DMS 273 (cell line): ENCODE results near the gene UBP1.
A peak's percentile ranks its signal among the peaks of the same experiment; 100 is the strongest.
"Not testable (repeated sequence)": the region's sequence is repeated elsewhere in the genome, so short reads cannot be mapped to it uniquely, and the experiment has no call there.

Experiments
- DNase-seq: peaks from one replicate; lab custom pipeline; 2025; ENCODE audit not compliant: unreplicated experiment; lab: John Stamatoyannopoulos, UW

Gene UBP1

GRCh38 chr3:33440328-33441224 is at the start of gene UBP1:
UBP1 (minus strand) TSS chr3:33440405; CDS start chr3:33439848, 557 bp downstream.
- DNase-seq: peak; percentile 100

- no peak for DNase-seq
These were observed 48.5 kb upstream of the UBP1 start for GRCh38 chr3:33488683-33489082.

- DNase-seq: no peak
These were observed 48.0 kb upstream of the UBP1 start for GRCh38 chr3:33488246-33488645.

DNA sequence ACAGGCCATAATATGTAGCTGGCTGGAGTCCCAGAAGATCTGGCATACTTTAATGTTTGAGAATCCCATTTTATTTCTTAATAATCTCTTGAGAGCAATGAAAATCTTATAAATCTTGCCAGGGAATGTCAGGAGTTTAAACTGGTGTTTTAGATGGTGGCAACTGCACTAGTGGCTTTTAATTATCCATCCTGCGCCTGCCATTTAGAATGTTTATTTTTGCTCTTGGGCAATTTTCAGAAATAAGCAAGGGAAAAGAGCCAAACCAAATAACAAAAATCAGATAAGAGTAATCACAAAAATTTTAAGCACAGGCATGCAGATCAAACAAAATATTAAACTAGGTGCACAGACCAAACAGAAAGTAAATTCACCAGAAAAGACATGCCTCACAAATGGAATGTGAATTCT is 41.9 kb upstream of the UBP1 start:
- DNase-seq: no peak

DNA sequence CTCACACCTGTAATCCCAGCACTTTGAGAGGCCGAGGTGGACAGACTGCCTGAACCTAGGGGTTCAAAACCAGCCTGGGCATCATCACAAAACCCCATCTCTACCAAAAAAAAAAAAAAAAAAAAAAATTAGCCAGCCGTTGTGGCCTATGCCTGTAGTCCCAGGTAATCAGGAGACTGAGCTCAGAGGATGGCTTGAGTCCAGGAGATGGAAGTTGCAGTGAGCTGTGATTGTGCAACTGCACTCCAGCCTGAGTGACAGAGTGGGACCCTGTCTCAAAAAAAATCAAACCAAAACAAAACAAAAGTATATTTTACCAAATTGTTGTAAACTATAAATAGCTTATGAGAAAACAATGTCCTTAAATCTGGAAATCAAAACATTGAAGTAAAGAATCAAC is 34.7 kb upstream of the UBP1 start:
- no peak for DNase-seq

GRCh38 chr3:33473813-33474212 is 33.6 kb upstream of the UBP1 start:
- DNase-seq: no peak

- DNase-seq: no peak
These were observed 27.6 kb upstream of the UBP1 start for GRCh38 chr3:33467786-33468185.

DNA sequence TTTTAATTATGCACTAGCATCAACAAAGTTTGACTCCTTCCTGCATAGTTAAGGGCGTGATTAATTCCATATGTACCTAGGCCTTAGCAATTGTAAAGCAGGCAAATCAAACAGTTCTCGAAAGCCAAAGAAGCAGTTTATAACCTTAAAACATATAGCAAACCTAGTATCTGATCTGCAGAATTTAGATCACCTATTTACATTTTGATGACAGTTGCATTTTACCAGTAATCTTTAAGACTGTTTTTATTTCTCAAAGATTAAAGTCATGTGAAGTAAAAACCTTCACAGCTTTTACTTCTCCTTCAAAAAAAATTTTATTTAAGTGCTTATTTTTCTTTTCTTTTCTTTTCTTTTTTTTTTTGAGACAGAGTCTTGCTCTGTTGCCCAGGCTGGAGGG is 20.9 kb upstream of the UBP1 start:
- DNase-seq: no peak

DNA sequence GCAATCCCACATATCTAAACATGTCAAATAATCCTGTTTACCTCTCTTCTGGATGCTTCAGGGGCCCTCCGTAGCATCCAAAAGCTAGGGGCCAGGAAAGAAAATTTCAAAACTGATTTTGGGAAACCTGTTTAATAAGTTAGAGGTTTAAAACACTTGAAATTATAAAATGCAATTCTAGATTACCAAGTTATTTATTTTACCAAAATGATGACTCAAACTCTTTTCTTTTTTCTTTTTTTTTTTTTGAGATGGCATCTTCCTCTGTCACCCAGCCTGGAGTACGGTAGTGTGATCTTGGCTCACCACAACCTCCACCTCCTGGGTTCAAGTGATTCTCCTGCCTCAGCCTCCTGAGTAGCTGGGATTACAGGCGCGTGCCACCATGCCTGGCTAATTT is 19.4 kb upstream of the UBP1 start:
- not testable (repeated sequence) for DNase-seq

DNA sequence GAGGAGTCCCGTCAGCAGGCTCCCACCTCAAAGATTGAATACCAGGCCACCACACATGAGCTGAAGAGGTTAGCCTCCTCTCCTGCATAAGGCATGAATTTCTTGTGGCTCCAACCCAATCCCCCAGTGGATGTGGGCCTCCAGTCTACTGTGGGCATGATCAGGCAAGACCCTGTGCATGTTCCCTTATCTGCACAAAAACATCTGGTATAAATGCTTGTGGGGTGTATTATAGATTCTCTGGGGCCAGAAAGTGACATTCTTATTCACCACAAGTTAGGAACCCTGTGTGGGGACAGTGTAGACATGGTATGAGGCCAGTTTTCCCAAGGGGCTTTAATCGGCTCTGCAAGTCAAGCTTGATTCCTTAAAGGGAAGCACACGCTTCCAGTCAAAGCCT is 18.2 kb upstream of the UBP1 start:
- DNase-seq: no peak

- DNase-seq: no peak
These were observed 16.6 kb upstream of the UBP1 start for GRCh38 chr3:33456756-33457155.

GRCh38 chr3:33453331-33453761 is 13.1 kb upstream of the UBP1 start:
- no peak for DNase-seq

DNA sequence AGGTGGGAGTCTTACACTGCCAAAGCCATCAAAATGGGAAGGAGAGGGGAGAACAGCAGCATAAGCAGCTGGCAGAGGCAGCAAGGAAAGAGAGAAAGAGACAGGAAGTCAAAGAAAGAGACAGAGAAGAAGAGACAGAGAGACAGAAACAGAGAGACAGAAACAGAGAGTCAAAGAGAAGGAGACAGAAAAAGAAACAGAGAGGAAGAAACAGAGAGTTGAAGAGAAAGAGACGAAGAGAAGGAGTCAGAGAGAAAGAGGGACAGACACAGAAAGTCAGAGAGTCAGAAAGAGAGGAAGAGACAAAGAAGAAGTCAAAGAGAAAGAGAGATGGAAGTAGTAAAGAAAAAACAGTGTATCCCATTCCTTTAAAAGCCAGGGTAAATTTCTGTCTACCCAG is 11.8 kb upstream of the UBP1 start:
- DNase-seq: not testable (repeated sequence)

- no peak for DNase-seq
These were observed 7.8 kb upstream of the UBP1 start for GRCh38 chr3:33447958-33448357.

- DNase-seq: not testable (repeated sequence)
These were observed 7.0 kb upstream of the UBP1 start for GRCh38 chr3:33447256-33447625.

GRCh38 chr3:33442190-33442589 is 2.0 kb upstream of the UBP1 start:
- no peak for DNase-seq

DNA sequence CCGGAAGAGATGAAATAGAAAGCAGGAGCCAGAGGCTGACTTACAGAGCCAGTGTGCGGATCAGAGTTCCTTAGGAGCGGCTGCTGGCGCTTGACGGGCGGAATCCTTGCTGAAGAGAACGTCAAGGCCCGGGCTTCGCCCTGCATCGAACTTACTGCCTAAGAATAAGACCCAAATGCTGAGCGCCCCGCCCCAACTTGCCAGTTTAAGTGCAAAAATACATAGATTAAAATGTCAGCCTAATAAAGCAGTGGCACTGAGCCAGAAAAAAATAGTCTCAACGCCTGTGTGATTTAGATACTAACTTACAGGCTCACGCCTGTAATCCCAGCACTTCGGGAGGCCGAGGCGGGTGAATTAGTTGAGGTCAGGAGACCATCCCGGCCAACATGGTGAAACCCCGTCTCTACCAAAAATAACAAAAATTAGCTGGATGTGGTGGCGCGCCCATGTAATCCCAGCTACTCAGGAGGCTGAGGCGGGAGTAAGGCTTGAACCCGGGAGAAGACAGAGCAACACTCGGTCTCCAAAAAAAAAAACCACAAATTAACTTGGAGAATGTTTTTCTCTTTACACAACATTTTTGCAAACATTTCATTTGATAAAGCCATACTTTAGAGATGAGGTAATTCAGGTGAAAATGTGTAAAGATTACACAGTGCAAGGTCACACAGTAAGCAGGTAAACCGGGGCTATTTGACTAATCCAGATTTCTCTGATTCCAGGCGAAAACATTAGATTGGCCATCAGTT is 1.2 kb upstream of the UBP1 start:
- peak; percentile 84 for DNase-seq

GRCh38 chr3:33439546-33440327 is 468 bp downstream of the UBP1 start:
- DNase-seq: peak; percentile 75

DNA sequence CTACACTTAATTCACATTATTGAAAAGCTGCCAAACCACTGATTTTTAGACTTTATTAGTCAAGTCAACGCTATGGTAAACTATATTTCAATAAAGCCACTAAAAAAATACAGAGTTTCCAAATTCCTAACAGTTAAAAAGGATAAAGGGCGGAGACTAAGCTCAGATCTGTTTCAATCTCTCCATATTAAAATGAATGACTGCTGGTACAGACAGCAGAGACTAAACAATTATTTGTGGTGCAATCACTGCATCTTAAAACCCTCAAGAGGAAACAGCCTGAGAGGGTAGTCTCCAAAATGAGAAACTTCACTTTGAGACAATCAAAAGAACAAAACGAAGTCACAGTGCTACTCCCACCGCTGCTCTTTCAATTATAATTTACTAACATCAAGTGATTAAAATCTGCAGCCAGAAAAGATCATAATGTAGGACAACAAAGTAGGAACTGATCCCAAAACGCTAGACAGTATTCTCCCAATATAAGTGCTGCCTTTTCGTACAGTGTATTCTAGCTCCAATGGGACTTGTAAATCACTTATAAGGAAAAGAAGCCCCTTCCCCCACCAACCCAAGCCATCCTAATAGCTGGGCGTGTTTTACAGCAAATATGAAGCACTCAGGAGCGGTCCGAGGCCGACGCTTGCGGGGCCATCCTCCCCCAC is 1.2 kb downstream of the UBP1 start:
- DNase-seq: peak; percentile 75

- peak; percentile 55 for DNase-seq
These were observed 1.9 kb downstream of the UBP1 start for GRCh38 chr3:33438284-33438668.
